Placental pericyte (primary cell): ENCODE results near the gene KIF7. TPM values are rescaled to one million over a fixed set of nuclear protein-coding genes. Genes with fewer than 3 reads are reported as not detected.

ENCODE experiments used
- total RNA-seq: library from RNA; depleted of rRNA; stranded (reverse); fragments of >200 nt; gene quantifications from 2 replicates; pipeline ENCODE4 v1.2.3, GENCODE V29; 2012

KIF7 gene
- 12.7 and 12.9 TPM in 2 replicates for total RNA-seq

GRCh38 chr15:89654847-89655805 is at the start of gene KIF7:
KIF7 (minus strand) TSS chr15:89655467; CDS start chr15:89652930, 2,537 bp downstream.

GRCh38 chr15:89690276-89691218 is 35.3 kb upstream of the KIF7 start, which contains the start of the genes PEX11A and WDR93:
PEX11A (minus strand) TSS chr15:89690754; CDS start chr15:89690632, 122 bp downstream.
WDR93 (plus strand) TSS chr15:89690811; CDS start chr15:89701747, 10,936 bp downstream.

GRCh38 chr15:89679212-89679611 is 23.9 kb upstream of the KIF7 start, which contains the start of gene PLIN1:
PLIN1 (minus strand) TSS chr15:89679367; CDS start chr15:89677489, 1,878 bp downstream.

Other genes with a start within 250 kb of the KIF7 start
- not detected in 2 replicates for gene RHCG, start 158.9 kb downstream of the KIF7 start, total RNA-seq
- gene TICRR, start 80.0 kb downstream of the KIF7 start, total RNA-seq = 0.44 and 13.0 TPM in 2 replicates
- gene PLIN1, start 23.9 kb upstream of the KIF7 start, total RNA-seq = not detected in 2 replicates
- 1.9 and 2.8 TPM in 2 replicates for gene PEX11A, start 35.3 kb upstream of the KIF7 start, total RNA-seq
- under 0.01 TPM in 1 of 2 replicates, not detected in the other for gene WDR93, start 35.3 kb upstream of the KIF7 start, total RNA-seq
- gene MESP1, start 95.8 kb upstream of the KIF7 start, total RNA-seq = under 0.01 TPM in 1 of 2 replicates, not detected in the other
- 0.29 TPM in 1 of 2 replicates, not detected in the other for gene MESP2, start 120.9 kb upstream of the KIF7 start, total RNA-seq
- gene ANPEP, start 159.4 kb upstream of the KIF7 start, total RNA-seq = 154 and 219 TPM in 2 replicates
- 57.7 and 83.8 TPM in 2 replicates for gene AP3S2, start 238.5 kb upstream of the KIF7 start, total RNA-seq